CD4-positive, alpha-beta T cell treated with Interferon gamma for 1 hour (primary cell): ENCODE results near the gene ZNF511.

Experiments
- DNase-seq: peaks from one replicate; pipeline ENCODE4 v3.0.0-alpha.2; 2020

The ZNF511 gene

DNA sequence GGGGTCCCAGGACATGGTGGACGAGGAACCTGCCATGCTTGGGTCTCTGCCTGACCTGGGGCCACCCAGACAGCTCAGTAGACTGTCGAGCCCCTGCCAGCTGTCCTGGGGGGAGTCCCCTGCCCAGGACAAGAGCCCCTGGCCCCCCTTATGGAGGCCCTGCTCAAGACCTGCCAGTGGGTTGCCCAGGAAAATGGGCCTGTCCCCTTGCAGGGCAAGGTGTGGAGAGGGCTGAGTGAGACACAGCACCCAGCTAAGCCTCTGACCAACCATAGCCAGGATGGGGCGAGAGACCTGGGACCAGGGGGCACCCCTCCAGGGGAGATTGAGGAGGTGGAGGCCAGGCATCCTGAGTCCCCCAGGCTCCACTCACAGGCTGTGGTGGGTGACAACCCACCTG, 47.3 kb downstream of the ZNF511 start:
- no peak for DNase-seq

DNA sequence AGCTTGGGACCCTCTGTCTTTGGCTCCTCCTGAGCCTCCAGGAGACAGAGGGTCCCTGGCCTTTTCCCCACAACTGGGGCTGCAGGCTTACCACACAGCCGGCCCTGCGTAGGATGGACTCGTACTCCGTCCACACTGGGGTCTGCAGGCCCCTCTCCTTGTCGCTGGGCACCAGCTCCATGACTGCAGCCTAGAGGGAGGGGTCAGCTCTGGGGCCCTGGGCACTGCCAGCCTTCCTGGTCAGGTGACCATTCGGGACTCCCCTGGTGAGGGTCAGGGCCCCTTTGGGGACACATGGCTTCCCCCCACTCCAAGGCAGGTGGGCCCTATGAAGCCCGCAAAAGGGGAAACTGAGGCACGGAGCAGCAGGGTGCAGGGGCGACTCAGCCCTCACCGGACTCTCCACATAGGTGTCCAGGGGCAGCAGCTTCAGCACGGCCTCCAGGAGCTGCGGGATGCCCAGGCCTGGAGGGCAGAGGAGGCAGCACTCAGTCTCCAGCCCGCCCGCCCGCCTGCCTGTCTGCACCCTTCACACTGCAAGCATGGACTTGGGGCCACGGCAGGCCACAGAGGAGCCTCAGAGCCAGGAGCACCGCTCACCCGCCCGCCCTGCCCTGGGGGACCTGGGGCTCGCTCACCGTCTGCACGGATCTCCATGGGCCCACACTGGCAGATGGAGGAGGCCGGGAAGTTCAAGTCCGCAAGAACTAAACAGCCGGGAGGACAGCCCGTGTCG, 48.0 kb downstream of the ZNF511 start:
- DNase-seq = no peak

- DNase-seq = peak; percentile 79
Observed at GRCh38 chr10:133357285-133358161, 48.8 kb downstream of the ZNF511 start, which contains the start of gene FUOM. TSS of gene FUOM (minus strand) at chr10:133358019. CDS start at chr10:133358007, 12 bp downstream.

- no peak for DNase-seq
Observed at GRCh38 chr10:133358162-133358924, 49.6 kb downstream of the ZNF511 start.

DNA sequence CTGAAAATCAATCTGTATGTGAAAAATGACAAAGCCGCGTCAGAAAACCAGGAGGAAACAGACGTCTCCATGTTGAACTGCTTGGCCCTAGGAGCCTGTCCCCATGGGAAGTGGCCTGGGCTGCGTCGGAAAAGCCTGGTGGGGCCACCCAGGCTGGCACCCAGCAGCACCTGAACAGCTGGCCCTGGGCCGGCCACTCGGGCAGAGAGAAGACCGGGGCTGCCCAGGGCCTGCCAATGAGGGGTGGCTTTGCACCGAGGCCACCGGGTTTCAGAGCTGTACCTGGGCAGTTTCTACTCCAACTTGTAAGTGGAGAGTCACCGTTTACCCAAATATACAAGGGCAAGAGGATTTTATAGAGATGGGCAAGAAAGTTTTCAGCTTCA, 50.2 kb downstream of the ZNF511 start:
- no peak for DNase-seq

DNA sequence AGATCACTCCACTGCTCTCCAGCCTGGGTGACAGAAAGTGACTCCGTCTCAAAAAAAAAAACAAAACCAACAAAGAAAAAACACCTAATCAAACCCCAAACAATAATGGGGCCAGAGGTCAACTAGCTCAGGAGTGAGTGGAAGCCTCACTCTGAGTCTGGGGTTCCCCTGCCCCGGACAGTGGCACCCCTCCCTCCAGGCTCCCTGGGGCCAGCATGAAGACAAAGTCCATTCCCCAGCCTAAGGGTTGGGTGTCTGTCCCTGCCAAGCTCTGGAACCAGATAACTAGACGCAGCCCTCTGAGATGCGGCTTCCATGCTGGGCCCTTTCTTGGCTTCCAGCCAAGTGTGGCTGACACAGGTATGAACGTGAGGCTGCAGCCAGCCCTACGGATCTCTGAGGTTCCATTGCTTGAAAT, 50.8 kb downstream of the ZNF511 start:
- no peak for DNase-seq

GRCh38 chr10:133359972-133360610, 51.4 kb downstream of the ZNF511 start:
- no peak for DNase-seq

DNA sequence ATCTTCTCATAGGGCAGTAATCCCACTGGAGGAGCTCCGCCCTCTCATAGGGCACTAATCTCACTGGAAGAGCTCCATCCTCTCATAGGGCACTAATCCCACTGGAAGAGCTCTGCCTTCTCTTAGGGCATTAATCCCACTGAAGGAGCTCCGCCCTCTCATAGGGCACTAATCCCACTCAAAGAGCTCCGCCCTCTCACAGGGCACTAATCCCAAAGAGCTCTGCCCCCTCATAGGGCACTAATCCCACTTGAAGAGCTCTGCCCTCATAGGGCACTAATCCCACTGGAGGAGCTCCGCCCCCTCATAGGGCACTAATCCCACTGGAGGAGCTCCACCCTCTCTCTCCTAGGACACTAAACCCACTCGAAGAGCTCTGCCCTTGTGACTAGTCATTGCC, 52.5 kb downstream of the ZNF511 start:
- DNase-seq = no peak

GRCh38 chr10:133361773-133362441, 53.2 kb downstream of the ZNF511 start:
- DNase-seq = no peak
